Measurements from ENCODE around the gene SLC25A51. TPM values are rescaled to one million over a fixed set of nuclear protein-coding genes. Genes with fewer than 3 reads are reported as not detected.

Gene SLC25A51
- total RNA-seq, 1 donor from 2014 or later, result 23.8 TPM

- DNase-seq (no peak), ATAC-seq (no peak)
- TF ChIP-seq CTCF (IDR thresholded peaks at IDR 0.05), result no peak
- no peak overlapping the region for H3K27ac ChIP-seq
- intact Hi-C loops (cut with DNase I), result no loop called here
- H3K4me3 ChIP-seq, result no peak overlapping the region
- peaks cover 55% of the 10 kb centered on the region for H3K4me1 ChIP-seq
- H3K9me3 ChIP-seq, result no peaks in the 10 kb centered on the region
- peaks cover 20% of the 10 kb centered on the region for H3K36me3 ChIP-seq
- H3K27me3 ChIP-seq (ENCODE audit: low read depth), result no peaks in the 10 kb centered on the region
Observed at GRCh38 chr9:37921168-37921510, 17.2 kb upstream of the SLC25A51 start.

- no peaks in the 10 kb centered on the region for H3K27me3 ChIP-seq (ENCODE audit: low read depth)
- H3K36me3 ChIP-seq, result peaks cover 20% of the 10 kb centered on the region
- no peak overlapping the region for H3K27ac ChIP-seq
- no peaks in the 10 kb centered on the region for H3K9me3 ChIP-seq
- TF ChIP-seq CTCF (IDR thresholded peaks at IDR 0.05), result no peak
- DNase-seq, result no peak
- H3K4me3 ChIP-seq, result no peak overlapping the region
- intact Hi-C loops (cut with DNase I), result no loop called here
- no peak for ATAC-seq
- H3K4me1 ChIP-seq, result peaks cover 52% of the 10 kb centered on the region
Observed at GRCh38 chr9:37920471-37921167, 16.7 kb upstream of the SLC25A51 start.

- intact Hi-C loops (cut with DNase I), result loop anchor here (10.0 kb wide), 1 partner anchor 245 kb away; no protein-coding TSS in a partner anchor
- H3K4me1 ChIP-seq, result peaks cover 45% of the 10 kb centered on the region
Observed at GRCh38 chr9:37919956-37920335, 16.0 kb upstream of the SLC25A51 start.

GRCh38 chr9:37919246-37919955 is 15.5 kb upstream of the SLC25A51 start:
- H3K36me3 ChIP-seq, result peaks cover 20% of the 10 kb centered on the region
- H3K4me3 ChIP-seq, result no peak overlapping the region
- no peaks in the 10 kb centered on the region for H3K27me3 ChIP-seq (ENCODE audit: low read depth)
- DNase-seq (no peak), ATAC-seq (no peak)
- TF ChIP-seq CTCF (IDR thresholded peaks at IDR 0.05), result no peak
- no peaks in the 10 kb centered on the region for H3K9me3 ChIP-seq
- intact Hi-C loops (cut with DNase I), result loop anchor here (10.0 kb wide), 1 partner anchor 245 kb away; no protein-coding TSS in a partner anchor
- peaks cover 44% of the 10 kb centered on the region for H3K4me1 ChIP-seq
- no peak overlapping the region for H3K27ac ChIP-seq

More at GRCh38 chr9:37919956-37920335, 16.0 kb upstream of the SLC25A51 start:
- peaks cover 20% of the 10 kb centered on the region for H3K36me3 ChIP-seq
- TF ChIP-seq CTCF (IDR thresholded peaks at IDR 0.05), result no peak
- no peaks in the 10 kb centered on the region for H3K9me3 ChIP-seq
- H3K27me3 ChIP-seq (ENCODE audit: low read depth), result no peaks in the 10 kb centered on the region
- H3K27ac ChIP-seq, result no peak overlapping the region
- ATAC-seq (no peak), DNase-seq (no peak)
- H3K4me3 ChIP-seq, result no peak overlapping the region

- H3K27me3 ChIP-seq (ENCODE audit: low read depth), result no peaks in the 10 kb centered on the region
- H3K4me1 ChIP-seq, result peaks cover 50% of the 10 kb centered on the region
- TF ChIP-seq CTCF (IDR thresholded peaks at IDR 0.05), result no peak
- no peak for ATAC-seq
- no peak for DNase-seq
- no peak overlapping the region for H3K27ac ChIP-seq
- H3K4me3 ChIP-seq, result no peak overlapping the region
- intact Hi-C loops (cut with DNase I), result loop anchor here (10.0 kb wide), 1 partner anchor 246 kb away; no protein-coding TSS in a partner anchor
- H3K9me3 ChIP-seq, result no peaks in the 10 kb centered on the region
- peaks cover 20% of the 10 kb centered on the region for H3K36me3 ChIP-seq
Observed at GRCh38 chr9:37918665-37919170, 14.8 kb upstream of the SLC25A51 start.
